HG02759 (cell line): ENCODE results near the gene ARHGAP32.
"Not testable (repeated sequence)": the region's sequence is repeated elsewhere in the genome, so short reads cannot be mapped to it uniquely, and the experiment has no call there.

Experiments used
- ATAC-seq: cut with Tn5 transposase; IDR thresholded peaks from one replicate; pipeline ENCODE4 v1.9.1; 2021; ENCODE audit warnings: mild to moderate bottlenecking, moderate library complexity; ENCODE audit not compliant: unreplicated experiment

Gene ARHGAP32

DNA sequence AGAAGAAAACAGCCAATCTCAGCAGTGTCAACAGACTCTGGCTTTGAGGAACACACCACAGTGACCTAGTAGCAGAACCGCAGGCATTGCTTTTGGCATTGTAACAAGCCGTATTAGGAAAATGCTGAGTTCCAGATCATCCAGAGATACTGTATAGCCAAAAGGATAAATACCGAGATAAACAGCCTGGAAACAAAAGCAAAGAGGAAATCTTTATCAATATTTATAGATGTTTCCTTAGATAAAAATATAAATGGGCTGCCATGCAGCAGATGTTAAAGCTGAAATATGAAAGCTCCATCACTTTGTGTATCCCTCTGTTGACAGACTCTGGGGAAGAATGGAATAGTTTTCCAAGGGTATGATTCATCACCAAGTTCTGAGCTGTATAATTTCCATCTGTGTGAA, 150.5 kb downstream of the ARHGAP32 start:
- ATAC-seq, result no peak

DNA sequence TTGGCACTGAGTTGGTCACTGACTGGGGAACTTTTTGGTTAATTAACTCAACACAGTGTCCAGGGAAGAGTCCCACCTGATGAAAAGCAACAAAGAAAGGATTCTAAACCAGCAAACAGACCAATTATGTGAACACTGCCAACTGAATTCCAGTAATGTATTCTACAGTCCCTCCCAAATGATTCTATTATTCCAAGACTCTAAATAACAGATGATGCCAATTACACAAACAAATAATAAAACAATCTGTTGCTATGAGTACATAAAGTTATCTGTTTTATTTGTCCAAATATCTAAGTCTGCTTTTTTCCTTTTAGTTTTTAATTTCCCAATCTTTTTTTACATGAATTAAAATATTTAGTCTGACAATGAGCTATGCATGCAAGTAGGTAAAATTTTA, 151.2 kb downstream of the ARHGAP32 start:
- ATAC-seq, result no peak

DNA sequence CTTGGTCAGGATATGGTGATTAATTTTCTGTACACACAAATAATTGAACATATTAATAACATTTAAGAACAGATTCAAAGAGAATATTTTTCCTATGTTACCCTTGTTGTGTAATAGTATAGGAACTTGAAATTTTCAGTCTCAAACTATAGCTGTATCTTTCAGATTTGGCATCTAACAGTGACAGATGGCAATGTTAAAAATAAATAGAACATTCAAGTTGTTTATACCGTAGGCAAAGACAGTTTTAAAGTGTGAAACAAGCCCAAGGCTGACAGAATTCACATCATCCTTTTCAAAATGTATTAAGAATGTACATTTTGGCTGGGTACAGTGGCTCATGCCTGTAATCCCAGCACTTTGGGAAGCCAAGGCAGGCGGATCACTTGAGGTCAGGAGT, 156.9 kb downstream of the ARHGAP32 start:
- no peak for ATAC-seq

DNA sequence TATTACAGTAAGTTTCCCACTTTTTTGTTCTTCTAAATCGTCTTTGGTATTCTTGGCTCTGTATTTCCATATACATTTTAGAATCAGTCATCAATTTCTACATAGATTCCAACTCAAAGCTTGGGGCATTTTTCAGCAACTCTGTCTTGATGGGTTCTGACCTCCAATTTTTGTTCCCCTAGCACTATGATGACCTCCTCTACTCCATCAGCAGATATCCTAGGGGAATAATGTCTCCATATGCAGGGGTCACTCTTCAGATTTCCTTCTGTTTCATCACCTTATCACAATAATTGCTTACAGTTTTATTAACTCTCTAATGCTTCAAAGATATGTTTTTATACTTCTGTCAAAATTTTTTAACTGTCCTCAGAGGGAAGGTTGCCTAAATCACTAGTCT, 158.1 kb downstream of the ARHGAP32 start:
- ATAC-seq, result no peak

DNA sequence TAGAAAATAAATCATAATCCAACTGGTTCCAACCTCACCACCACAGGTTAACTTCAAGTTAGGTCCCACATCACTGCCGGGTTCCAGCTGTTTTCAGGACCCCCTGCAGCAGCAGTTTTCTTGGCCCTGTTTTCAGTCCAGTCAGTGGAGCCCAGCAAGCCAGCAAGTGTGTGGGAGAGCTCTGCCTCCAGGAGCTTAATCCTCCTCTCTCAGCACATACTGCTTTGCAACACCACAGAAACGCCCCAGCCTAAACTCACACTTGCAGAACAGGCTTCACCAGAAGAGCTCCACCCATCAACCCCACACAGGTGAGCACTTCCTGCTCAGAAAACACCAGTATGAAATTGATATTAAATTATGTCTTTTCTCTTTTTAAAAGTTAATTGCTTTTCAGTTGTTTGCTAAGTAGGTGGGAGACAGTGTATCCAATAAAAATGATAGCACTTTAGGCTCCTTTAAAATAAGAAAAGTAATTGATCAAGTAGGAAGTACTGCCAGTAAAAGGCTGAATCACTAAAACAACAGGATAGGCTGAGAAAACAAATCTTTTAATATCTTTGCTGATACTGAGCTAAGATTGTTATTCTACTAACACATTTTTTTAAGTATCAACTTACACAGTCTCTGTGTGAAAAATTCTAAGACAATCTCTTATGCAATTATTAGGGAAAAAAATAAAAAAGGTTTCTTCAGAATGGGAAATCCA, 168.0 kb downstream of the ARHGAP32 start:
- ATAC-seq, result no peak

DNA sequence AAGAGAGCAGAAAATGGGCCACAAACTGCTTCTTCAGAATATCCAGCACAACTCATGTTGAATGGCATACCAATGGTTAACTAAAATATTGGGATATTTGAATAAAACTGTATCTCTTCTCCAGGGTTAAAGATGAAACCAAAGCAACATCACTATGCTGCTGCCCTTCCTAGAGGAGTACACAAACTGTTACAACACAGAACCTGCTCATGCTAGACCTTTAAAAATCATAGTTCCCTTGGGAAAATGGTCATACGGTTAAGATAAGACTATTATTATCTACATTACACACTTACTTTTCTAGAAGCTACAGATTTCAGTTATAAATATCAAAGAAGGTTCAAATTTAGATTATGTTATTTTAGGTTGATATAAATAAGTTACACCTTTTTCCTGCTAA, 170.8 kb downstream of the ARHGAP32 start:
- no peak for ATAC-seq

DNA sequence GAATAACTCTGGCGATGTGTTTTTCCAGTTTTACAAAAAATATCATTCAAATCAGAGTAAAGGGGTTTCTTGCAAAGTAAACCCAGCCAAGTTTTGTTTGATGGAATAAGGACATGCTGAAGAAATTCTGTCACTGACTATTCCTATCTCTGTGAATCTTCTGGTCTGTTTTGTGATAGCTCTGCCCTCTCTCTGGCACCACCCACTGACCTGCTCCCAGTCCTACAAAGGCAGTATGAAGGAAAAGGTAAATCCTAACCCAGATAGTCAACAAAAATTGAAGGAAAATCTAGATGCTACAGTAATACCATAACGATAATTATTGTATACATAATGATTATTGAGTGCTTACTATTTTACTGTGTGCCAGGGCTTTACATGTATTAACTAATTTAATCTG, 173.1 kb downstream of the ARHGAP32 start:
- no peak for ATAC-seq

DNA sequence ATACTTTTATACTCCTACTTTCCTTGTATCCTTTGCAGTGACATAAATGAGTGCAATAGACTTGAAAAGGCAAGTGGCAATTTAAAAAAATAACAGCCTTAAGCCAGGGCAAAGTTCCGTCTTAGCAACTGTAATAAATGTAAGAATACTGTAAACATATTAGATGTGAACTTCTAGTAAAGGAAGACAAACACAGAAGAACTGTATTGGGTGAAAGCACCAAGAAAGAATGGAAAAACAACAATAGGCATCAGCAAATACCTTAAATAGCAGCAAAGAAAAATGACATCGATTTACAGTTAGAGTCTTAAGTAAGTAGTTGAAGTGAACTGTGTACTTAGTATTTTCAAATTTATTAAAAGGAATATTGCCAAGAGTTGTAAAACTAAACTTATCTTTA, 174.0 kb downstream of the ARHGAP32 start:
- ATAC-seq, result no peak

DNA sequence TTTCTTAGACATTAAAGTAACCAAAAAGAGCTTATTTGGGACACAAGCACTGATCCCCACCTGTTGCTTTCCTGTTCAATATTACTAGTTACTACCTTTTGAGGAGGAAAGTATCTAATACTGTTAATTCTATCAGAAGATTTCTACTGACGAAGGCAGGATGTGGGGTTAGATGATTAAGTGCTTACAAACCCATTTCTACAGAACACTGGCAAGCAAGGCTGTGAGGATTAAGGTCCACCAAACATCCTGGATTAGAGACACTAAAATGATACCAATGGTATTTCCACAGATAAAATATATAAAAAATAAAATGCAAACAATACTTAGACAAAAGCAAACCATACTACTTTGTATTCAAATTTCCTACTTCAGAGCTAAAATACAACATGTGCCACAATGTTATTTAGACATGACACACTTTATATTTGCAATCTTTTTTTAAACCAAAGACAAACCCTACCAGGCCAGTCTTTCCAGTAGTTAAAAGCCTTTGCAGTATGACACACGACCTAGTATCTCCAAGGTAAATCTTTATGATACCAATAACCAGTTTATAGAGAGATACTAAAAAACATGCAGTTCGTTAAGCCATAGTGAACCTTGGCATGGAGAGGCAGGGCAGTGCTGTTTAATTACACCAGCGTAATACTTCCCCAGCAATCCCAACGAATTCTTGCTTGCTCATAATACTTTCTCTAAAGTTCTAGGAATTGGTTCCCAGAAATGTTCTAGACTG, 178.2 kb downstream of the ARHGAP32 start:
- no peak for ATAC-seq

DNA sequence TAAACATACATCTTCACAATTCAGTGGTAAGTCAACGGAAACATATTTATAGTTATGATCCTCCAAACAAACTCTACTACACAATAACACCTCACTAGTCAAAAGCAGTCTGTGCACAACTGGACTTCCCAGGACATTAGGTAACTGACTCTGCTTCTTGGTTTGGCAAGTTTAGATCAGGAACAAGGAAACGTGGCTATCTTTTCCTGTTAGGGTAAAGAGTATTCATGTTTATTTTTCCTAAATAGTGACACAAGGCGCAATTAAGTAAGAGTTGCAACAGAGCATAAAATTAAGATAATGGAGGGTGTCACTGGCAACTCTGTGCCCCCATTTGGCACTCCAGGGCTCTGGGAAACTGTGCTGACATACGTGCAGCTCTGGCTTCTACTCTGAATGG, 179.2 kb downstream of the ARHGAP32 start:
- ATAC-seq, result no peak

DNA sequence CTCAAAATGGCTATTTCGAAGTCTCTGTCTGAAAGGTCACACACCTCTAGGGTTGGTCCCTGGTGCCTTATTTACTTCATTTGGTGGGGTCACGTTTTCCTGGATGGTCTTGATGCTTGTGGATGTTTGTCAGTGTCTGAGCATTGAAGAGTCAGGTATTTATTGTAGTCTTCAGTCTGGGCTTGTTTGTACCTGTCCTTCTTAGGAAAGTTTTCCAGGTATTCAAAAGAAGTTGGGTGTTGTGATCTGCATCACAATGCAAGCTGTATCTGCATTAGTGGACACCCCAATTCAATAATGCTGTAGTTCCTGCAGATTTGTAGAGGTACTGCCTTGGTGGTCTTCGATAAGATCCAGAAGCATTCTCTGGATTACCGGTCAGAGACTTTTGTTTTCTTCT, 186.0 kb downstream of the ARHGAP32 start:
- no peak for ATAC-seq

DNA sequence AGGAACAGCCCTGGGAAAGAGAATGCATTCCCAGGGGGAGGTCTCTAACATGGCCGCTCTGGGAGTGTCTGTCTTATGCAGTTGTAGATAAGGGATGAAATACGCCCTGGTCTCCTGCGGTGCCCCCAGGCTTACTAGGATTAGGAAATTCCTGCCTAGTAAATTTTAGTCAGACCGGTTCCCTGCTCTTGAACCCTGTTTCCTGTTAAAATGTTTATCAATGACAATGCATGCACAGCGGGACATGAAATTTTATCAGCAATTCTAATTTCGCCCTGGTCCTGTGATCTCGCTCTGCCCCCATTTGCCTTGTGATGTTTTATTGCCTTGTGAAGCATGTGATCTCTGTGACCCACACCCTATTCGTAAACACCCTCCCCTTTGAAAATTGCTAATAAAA, 193.0 kb downstream of the ARHGAP32 start:
- not testable (repeated sequence) for ATAC-seq

DNA sequence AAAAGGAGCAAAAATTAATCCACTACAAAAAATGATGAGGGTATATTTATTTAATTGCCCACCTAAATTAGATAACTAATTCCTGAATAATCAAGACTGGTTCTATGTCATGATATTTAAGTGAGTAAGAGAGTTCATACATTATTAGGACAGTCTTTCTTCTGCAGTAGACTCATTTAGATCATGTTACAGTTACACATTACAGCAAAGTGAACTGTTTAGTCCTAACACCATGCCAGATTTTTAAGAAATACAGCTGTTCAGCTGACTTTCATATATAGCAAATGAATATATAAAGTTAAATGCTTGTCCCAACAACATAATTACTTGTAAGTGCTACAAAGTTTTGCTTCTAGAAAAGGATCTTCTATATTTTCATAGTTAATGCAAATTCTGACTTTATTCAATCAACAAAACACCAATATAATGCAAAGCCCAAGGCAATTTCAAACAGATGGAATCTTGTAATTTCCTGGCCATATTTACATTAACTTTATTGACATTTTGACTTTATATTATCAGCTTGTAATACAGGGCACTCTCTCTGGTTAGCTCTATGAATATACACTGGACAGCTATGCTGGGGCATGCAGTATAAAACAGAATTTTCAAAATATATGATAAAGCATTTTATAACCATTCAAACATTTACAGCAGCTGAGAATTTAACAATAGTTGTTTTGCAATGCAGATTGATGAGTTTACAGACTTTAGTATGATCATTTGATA, 203.7 kb downstream of the ARHGAP32 start:
- ATAC-seq, result no peak

DNA sequence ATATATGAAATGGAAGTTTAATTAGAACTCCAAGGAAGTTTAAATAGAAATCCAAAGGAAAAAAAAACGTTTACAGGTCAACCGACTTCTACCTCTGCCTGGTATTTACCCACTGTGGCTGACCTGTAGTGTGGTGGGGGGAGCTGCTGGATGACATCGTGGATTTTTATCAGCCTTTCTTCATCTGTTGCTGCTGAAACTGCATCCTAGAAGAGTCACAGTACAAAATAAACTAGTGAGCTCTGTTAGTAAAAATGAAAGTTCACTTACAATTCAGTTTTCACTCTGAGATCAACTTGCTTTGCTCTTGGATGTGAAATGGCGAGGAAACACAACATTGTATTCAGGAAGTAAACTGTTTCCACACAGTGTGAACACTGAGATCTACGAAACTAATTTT, 206.2 kb downstream of the ARHGAP32 start:
- ATAC-seq, result no peak

DNA sequence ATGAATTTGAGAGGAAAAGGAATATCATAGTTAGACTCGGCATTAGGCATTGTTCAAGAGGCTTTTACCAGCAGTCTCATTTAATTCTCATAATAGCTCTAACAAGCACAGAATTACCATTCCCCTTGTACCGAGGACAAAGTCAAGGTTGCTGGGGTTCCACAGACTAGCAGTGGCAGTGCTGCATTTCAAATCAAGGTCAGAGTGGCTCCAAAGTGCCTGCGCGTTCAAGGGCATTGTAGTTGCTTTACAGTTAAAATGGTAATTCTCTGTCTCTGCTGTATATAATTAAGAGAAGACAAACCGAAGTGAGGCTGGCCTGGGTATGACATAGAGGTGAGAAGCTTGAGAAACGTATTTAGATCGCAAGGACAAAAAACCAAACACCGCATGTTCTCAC, 209.1 kb downstream of the ARHGAP32 start:
- ATAC-seq, result no peak

DNA sequence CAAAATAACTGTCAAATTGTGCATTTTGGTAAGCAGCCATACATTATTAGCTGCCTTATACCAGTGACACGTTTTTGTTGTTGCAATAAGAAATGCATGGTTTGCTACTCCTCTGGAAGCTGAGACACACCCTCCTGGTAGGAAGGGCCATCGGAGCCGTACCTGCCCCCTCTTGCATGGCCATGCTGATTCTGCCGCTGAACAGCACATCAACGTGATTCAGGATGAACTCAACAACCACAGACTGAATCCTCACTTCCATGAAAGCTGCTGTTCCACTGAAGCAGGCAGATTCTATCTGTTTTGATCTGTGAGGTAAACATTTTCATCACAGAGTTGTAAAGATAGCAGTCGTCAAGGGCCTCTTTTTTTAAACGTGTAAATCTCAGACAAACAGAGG, 210.9 kb downstream of the ARHGAP32 start:
- ATAC-seq, result no peak

DNA sequence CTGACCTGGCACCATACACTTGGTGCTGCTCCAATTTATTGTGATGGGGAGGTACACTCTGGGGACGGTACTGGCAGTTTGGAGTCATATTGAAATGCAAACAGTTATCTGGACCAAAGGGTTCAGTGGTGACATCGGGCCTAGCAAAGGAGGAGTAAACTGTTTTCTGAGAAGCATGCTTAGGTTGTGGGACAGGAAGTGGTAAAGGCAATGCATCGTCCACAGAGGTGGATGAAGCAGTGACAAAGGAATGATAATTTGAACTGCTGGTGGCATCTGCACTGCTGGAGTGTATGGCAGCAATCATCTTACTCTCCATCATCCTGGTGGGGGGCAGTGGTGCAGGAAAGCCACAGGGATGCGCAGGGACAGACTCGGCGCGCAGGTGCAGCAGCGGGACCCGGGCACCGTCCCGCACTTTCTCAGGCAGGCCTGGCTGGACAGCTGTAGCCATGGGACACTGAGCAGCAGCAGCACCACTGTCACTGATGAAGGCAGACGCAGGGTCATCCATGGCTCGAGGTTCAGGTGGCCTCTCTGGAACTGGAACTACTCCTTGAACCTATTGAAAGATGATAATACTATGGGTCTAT, 221.4 kb downstream of the ARHGAP32 start:
- ATAC-seq, result no peak

DNA sequence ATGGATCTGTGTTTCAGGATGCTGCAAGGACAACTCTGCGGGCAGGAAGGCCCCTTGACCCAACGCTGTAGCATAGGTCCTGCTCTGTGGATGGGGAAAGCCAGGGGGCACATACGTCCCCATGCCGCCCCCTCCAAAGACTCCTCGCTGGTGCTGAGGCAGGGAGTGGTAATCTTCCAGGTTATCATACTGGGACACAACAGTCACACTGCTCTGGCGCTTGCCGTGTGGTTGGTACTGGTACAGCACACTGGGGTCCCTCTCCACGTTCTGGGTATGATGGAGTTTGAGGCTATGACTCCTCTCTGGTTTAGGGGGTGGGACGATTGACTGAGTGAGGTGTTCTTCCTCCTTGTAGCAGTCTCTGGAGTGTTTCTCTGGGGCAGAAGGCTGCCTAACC, 223.2 kb downstream of the ARHGAP32 start:
- ATAC-seq, result no peak

DNA sequence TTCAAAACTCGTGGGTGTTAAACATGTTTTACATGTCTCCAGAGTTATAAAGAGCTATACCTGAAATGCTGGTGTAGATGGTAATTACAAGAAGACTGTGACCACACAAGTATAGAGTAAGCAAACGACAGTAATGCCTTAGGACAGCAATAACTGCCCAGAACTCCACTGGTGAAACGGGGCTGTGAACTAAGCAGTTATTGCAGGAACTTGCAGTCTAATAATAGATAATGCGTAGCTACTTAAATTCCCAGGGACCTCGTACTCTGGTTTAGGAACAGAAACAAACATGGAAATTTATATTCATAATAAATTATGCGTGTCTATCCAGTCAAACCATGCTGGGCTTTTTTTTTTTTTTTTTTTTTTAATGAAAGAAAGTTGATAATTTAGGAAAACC, 224.5 kb downstream of the ARHGAP32 start:
- ATAC-seq, result no peak

DNA sequence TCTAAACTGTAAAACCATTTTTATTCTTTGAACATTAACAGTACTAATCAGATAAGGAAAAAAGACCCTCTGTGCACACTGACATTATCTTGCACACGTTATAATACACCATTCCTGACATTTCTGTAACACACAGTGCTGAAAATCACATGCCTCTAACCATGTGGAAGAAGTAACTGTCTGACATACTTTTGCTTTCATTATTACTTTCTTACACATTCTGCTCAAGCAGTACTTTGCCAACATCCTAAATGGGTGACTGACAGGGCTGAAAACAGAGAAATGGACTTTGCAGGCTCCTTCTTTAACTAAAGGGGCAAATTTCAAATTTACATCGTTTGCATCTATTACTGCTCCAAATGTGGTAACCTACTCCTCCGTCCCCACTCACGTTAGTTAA, 226.6 kb downstream of the ARHGAP32 start:
- ATAC-seq, result peak; percentile 99

DNA sequence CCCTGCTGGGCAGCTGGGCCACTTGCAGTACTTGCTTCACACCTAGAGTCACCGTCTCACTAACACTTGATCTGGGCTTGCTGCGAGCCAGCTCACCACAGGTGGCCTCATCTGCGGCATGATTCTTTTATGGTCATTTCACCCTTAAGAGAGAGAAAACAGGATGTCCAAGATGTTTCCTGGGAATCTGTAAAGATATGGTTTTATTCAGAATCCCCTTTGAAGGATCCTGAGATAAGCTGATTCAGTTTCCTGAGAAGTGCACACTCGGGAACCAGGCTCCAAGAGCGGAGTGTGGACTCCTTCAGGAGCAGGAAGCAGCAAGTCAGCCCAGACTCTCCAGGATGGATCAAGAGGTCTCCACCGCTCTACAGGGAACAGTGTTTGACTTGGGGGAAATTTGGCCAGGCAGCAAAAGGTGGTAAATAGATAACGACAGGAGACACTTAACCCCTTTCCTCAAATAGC, 227.6 kb downstream of the ARHGAP32 start:
- ATAC-seq, result no peak
